HG03103 (cell line): ENCODE measurements around the gene STEEP1.
"Not testable (repeated sequence)": the region's sequence is repeated elsewhere in the genome, so short reads cannot be mapped to it uniquely, and the experiment has no call there.

ENCODE experiments used
- ATAC-seq: cut with Tn5 transposase; IDR thresholded peaks from one replicate; pipeline ENCODE4 v1.9.1; 2021; ENCODE audit warnings: low read depth; ENCODE audit not compliant: unreplicated experiment

The STEEP1 gene

GRCh38 chrX:119537487-119537886, 27.7 kb downstream of the STEEP1 start:
- ATAC-seq: no peak

GRCh38 chrX:119529345-119530276, 35.6 kb downstream of the STEEP1 start:
- no peak for ATAC-seq

- ATAC-seq: no peak
Measured at GRCh38 chrX:119523664-119524184, 41.5 kb downstream of the STEEP1 start.

GRCh38 chrX:119521246-119521645, 44.0 kb downstream of the STEEP1 start:
- no peak for ATAC-seq

- no peak for ATAC-seq
Measured at GRCh38 chrX:119518371-119518770, 46.8 kb downstream of the STEEP1 start.

GRCh38 chrX:119516157-119516702, 49.0 kb downstream of the STEEP1 start:
- ATAC-seq: peak; percentile 74

GRCh38 chrX:119512146-119512800, 52.9 kb downstream of the STEEP1 start:
- ATAC-seq: no peak

- ATAC-seq: no peak
Measured at GRCh38 chrX:119507206-119507605, 58.0 kb downstream of the STEEP1 start.

- no peak for ATAC-seq
Measured at GRCh38 chrX:119505945-119506344, 59.3 kb downstream of the STEEP1 start.

- not testable (repeated sequence) for ATAC-seq
Measured at GRCh38 chrX:119505145-119505544, 60.1 kb downstream of the STEEP1 start.

- no peak for ATAC-seq
Measured at GRCh38 chrX:119503484-119503861, 61.7 kb downstream of the STEEP1 start.

GRCh38 chrX:119502727-119503483, 62.3 kb downstream of the STEEP1 start:
- no peak for ATAC-seq

GRCh38 chrX:119501511-119502148, 63.6 kb downstream of the STEEP1 start:
- ATAC-seq: no peak

- no peak for ATAC-seq
Measured at GRCh38 chrX:119500061-119500800, 65.0 kb downstream of the STEEP1 start.

GRCh38 chrX:119497185-119497584, 68.0 kb downstream of the STEEP1 start:
- no peak for ATAC-seq

- no peak for ATAC-seq
Measured at GRCh38 chrX:119495734-119496726, 69.2 kb downstream of the STEEP1 start.

GRCh38 chrX:119493851-119494495, 71.2 kb downstream of the STEEP1 start:
- ATAC-seq: not testable (repeated sequence)

- no peak for ATAC-seq
Measured at GRCh38 chrX:119492463-119492862, 72.7 kb downstream of the STEEP1 start.
